Keratinocyte (primary cell): Measurements from ENCODE around the gene SIRT7.

Experiments
- CTCF ChIP-seq, 3 experiments: IDR thresholded peaks in 1 of 3; conservative IDR thresholded peaks in 1 of 3; optimal IDR thresholded peaks in 1 of 3; 2 replicates in 2 of 3; 3 replicates in 1 of 3; pipeline versions ENCODE3 to v1.5.1; 2011; ENCODE audit warnings: low read length in 3 of 3, mild to moderate bottlenecking in 3 of 3, moderate library complexity in 2 of 3, control low read depth in 1 of 3, inconsistent platforms in 1 of 3; ENCODE audit not compliant: insufficient read depth in 2 of 3; ENCODE audit errors: extremely low read depth in 1 of 3
- EZH2 ChIP-seq: IDR thresholded peaks from one replicate; pipeline ENCODE4 v1.6.1; 2012; ENCODE audit warnings: inconsistent platforms, mild to moderate bottlenecking, low read length, moderate library complexity

DNA sequence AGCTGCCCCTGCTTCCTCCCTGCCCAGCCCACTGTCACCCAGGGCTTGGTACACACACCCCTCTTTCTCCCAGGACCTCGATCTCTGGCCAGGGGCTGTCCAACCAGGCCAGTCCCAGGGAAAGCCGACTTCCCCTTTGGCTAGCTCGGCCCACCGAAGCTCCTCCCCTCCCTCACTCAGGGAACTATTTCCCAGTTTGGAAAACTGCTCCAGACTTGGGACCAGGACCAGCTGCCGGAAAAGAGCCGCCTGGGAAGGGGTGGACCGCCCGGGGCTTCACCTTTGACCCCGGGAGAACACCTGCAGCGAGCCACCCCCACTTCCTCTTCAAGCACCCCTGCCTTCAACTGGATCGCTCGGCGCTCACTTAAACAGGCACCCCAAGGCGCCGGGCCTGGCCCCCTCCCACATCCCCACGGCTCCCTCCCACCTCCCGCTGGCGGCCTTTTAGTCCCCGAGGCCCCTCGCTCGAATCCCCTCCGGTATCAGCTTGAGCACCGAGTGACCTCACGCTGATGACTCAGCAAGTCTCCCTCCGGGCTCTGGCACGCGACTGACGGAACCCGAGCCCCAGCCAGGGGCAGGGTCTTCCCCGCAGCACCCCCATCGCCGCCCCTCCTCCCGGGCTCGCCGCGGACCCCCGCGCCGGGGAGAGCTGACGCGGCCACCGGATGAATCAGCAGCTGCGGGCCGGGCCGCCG is 8.6 kb upstream of the SIRT7 start:
- TF ChIP-seq CTCF (optimal IDR thresholded peaks at IDR 0.05 in 1 of 3, IDR thresholded peaks at IDR 0.05 in 1 of 3, conservative IDR thresholded peaks at IDR 0.05 in 1 of 3; ENCODE audit: extremely low read depth in 1 of 3, insufficient read depth in 2 of 3, low read length in 3 of 3) (no peak), EZH2 (no peak)
